Measurements from ENCODE around the gene SOBP. TPM values are rescaled to one million over a fixed set of nuclear protein-coding genes. Genes with fewer than 3 reads are reported as not detected.

Gene SOBP
- polyA plus RNA-seq, 2 of the 4 experiments (the other 2 are of a cell fraction) = 0.18 to 0.53 TPM

GRCh38 chr6:107647439-107647948 is 157.6 kb downstream of the SOBP start:
- H3K27ac ChIP-seq = no peak overlapping the region
- ChIA-PET CTCF (interaction anchor here (1.1 to 1.2 kb wide), 2 partner anchors 27 to 188 kb away, joined by 3 read pairs; partner anchors contain the start of gene PDSS2), POLR2A (no interaction called here)
- no peak overlapping the region for H3K4me2 ChIP-seq
- no peaks in the 10 kb centered on the region for H3K9me3 ChIP-seq
- H3K4me3 ChIP-seq = no peak overlapping the region
- 70% methylated on average over 9 of the region's 9 CpGs for WGBS (ENCODE audit: missing lambda C conversion rate)
- DNase-seq (ENCODE audit: low read depth in 1 of 2, low spot score in 1 of 2) (no peak), ATAC-seq (no peak), FAIRE-seq (no peak)
- no peaks in the 10 kb centered on the region for H3K4me1 ChIP-seq
- TF ChIP-seq MYC (IDR thresholded peaks at IDR 0.05; ENCODE audit: borderline replicate concordance, low read length) = no peak
- TF ChIP-seq ZC3H11A (IDR thresholded peaks at IDR 0.05) = no peak
- TF ChIP-seq POLR2A (IDR thresholded peaks at IDR 0.05; ENCODE audit: low read length) = no peak
- TF ChIP-seq KDM5A (IDR thresholded peaks at IDR 0.05) = no peak
- TF ChIP-seq FOXS1 (CRISPR knock-in tag; IDR thresholded peaks at IDR 0.05) = no peak
- TF ChIP-seq CBX8 (IDR thresholded peaks at IDR 0.05) = no peak
- no peak for TF ChIP-seq TP53 (CRISPR knock-in tag; IDR thresholded peaks at IDR 0.05)
- TF ChIP-seq NFE2L2 (conservative IDR thresholded peaks at IDR 0.05; ENCODE audit: low read length) = no peak
- TF ChIP-seq BHLHE40 (IDR thresholded peaks at IDR 0.05; ENCODE audit: low read depth, low read length) = no peak
- no peak for TF ChIP-seq PHF8 (IDR thresholded peaks at IDR 0.05; ENCODE audit: borderline replicate concordance, low read depth)
- TF ChIP-seq KDM1A (IDR thresholded peaks at IDR 0.05; ENCODE audit: low read depth) = no peak
- TF ChIP-seq CHD2 (IDR thresholded peaks at IDR 0.05; ENCODE audit: low read length, partially characterized antibody) = no peak
- TF ChIP-seq BCL3 (IDR thresholded peaks at IDR 0.05) = no peak
- TF ChIP-seq HMGXB4 (CRISPR knock-in tag; IDR thresholded peaks at IDR 0.05; ENCODE audit: borderline replicate concordance) = no peak
- TF ChIP-seq HOXB13 (CRISPR knock-in tag; IDR thresholded peaks at IDR 0.05; ENCODE audit: low read depth) = no peak
- TF ChIP-seq SREBF2 (IDR thresholded peaks at IDR 0.05) = no peak
- TF ChIP-seq HOXA7 (CRISPR knock-in tag; IDR thresholded peaks at IDR 0.05) = no peak
- TF ChIP-seq POLR2AphosphoS2 (conservative IDR thresholded peaks at IDR 0.05; ENCODE audit: low read length) = no peak
- TF ChIP-seq CHD4 (IDR thresholded peaks at IDR 0.05; ENCODE audit: borderline replicate concordance) = no peak
- no peak for TF ChIP-seq HDAC2 (IDR thresholded peaks at IDR 0.05)

GRCh38 chr6:107648983-107649382 is 159.1 kb downstream of the SOBP start:
- Histone ChIP-seq H3K4me2 (no peak overlapping the region), H3K27ac (no peak overlapping the region), H3K9me3 (no peaks in the 10 kb centered on the region), H3K4me3 (no peak overlapping the region), H3K4me1 (no peaks in the 10 kb centered on the region)
- no CpG with 5 or more reads among the region's 1 CpG for WGBS (ENCODE audit: missing lambda C conversion rate)
- ChIA-PET CTCF (interaction anchor here (1.1 kb wide), 1 partner anchor 18 kb away, joined by 3 read pairs; no protein-coding TSS in a partner anchor), POLR2A (no interaction called here)
- ATAC-seq (no peak), DNase-seq (ENCODE audit: low read depth in 1 of 2, low spot score in 1 of 2) (no peak), FAIRE-seq (no peak)
- TF ChIP-seq HMGXB4 (CRISPR knock-in tag; IDR thresholded peaks at IDR 0.05; ENCODE audit: borderline replicate concordance) (no peak), ZSCAN20 (CRISPR knock-in tag; IDR thresholded peaks at IDR 0.05) (no peak), CHD4 (IDR thresholded peaks at IDR 0.05; ENCODE audit: borderline replicate concordance) (no peak), EHMT2 (IDR thresholded peaks at IDR 0.05; ENCODE audit: low read depth) (no peak), RARB (CRISPR knock-in tag; IDR thresholded peaks at IDR 0.05) (no peak), JUN (IDR thresholded peaks at IDR 0.05) (no peak), RCOR1 (IDR thresholded peaks at IDR 0.05; ENCODE audit: low read depth, low read length) (no peak), BCL3 (IDR thresholded peaks at IDR 0.05) (no peak), HDAC2 (IDR thresholded peaks at IDR 0.05) (no peak), HES2 (IDR thresholded peaks at IDR 0.05) (no peak), SMC3 (IDR thresholded peaks at IDR 0.05) (no peak), HOXB5 (CRISPR knock-in tag; IDR thresholded peaks at IDR 0.05) (no peak), PHF8 (IDR thresholded peaks at IDR 0.05; ENCODE audit: borderline replicate concordance, low read depth) (no peak), ZNF302 (CRISPR knock-in tag; IDR thresholded peaks at IDR 0.05) (no peak), USF2 (IDR thresholded peaks at IDR 0.05) (no peak), MAX (IDR thresholded peaks at IDR 0.05) (no peak)

All from A549 (cell line).